ENCODE measurements around the gene SIK2.

Gene SIK2

DNA sequence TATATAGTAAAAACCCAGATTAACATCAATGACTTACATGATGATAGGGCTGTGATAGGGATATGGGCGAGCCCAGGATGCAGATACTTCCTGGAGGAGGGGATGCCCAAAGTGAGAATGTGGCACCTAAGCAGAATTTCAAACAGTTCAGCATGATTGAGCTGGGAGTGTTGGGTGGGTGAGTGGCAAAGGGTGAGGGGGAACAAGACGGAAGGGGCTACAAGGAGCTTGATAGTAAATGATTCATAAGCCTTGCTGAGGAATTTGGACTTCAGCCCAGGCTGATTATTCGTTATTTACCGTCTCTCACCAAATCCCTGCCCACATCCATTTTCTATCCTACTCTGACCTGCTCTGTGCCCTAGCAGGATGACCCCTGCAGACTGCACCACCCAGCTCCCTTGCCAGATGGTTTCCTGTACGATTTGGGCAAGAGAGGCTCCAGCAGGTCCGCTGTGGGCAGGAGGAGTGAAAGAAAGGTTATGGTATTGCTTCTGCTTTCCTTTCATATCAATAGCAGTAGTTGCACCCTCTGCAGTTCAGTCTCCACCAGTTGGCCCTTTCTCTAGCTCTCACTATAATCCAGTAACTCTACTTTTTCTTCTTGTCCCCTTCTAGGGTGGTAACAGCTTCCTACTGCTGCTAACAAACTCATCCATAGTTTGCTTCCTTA lies 30.3 kb upstream of the SIK2 start:
- TF ChIP-seq, protein P1, sequence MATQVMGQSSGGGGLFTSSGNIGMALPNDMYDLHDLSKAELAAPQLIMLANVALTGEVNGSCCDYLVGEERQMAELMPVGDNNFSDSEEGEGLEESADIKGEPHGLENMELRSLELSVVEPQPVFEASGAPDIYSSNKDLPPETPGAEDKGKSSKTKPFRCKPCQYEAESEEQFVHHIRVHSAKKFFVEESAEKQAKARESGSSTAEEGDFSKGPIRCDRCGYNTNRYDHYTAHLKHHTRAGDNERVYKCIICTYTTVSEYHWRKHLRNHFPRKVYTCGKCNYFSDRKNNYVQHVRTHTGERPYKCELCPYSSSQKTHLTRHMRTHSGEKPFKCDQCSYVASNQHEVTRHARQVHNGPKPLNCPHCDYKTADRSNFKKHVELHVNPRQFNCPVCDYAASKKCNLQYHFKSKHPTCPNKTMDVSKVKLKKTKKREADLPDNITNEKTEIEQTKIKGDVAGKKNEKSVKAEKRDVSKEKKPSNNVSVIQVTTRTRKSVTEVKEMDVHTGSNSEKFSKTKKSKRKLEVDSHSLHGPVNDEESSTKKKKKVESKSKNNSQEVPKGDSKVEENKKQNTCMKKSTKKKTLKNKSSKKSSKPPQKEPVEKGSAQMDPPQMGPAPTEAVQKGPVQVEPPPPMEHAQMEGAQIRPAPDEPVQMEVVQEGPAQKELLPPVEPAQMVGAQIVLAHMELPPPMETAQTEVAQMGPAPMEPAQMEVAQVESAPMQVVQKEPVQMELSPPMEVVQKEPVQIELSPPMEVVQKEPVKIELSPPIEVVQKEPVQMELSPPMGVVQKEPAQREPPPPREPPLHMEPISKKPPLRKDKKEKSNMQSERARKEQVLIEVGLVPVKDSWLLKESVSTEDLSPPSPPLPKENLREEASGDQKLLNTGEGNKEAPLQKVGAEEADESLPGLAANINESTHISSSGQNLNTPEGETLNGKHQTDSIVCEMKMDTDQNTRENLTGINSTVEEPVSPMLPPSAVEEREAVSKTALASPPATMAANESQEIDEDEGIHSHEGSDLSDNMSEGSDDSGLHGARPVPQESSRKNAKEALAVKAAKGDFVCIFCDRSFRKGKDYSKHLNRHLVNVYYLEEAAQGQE (IDR thresholded peaks at IDR 0.05; ENCODE audit: low read depth): no peak
- TF ChIP-seq ZBTB7A (IDR thresholded peaks at IDR 0.05; ENCODE audit: low read depth) (no peak), FOXM1 (IDR thresholded peaks at IDR 0.05; ENCODE audit: borderline replicate concordance, low read depth) (no peak), TCF12 (IDR thresholded peaks at IDR 0.05; ENCODE audit: low read depth) (no peak), EGR1 (IDR thresholded peaks at IDR 0.05) (no peak), EP300 (IDR thresholded peaks at IDR 0.05; ENCODE audit: borderline replicate concordance) (no peak), YY1 (IDR thresholded peaks at IDR 0.05; ENCODE audit: low read depth) (no peak), CEBPB (IDR thresholded peaks at IDR 0.05) (no peak), TEAD4 (IDR thresholded peaks at IDR 0.05) (no peak), RAD21 (IDR thresholded peaks at IDR 0.05; ENCODE audit: low read depth) (no peak), NFIC (IDR thresholded peaks at IDR 0.05) (no peak)
- TF ChIP-seq, protein P2, sequence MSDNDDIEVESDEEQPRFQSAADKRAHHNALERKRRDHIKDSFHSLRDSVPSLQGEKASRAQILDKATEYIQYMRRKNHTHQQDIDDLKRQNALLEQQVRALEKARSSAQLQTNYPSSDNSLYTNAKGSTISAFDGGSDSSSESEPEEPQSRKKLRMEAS (IDR thresholded peaks at IDR 0.05): no peak
- TF ChIP-seq, protein P3, sequence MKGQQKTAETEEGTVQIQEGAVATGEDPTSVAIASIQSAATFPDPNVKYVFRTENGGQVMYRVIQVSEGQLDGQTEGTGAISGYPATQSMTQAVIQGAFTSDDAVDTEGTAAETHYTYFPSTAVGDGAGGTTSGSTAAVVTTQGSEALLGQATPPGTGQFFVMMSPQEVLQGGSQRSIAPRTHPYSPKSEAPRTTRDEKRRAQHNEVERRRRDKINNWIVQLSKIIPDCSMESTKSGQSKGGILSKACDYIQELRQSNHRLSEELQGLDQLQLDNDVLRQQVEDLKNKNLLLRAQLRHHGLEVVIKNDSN (IDR thresholded peaks at IDR 0.05): no peak

DNA sequence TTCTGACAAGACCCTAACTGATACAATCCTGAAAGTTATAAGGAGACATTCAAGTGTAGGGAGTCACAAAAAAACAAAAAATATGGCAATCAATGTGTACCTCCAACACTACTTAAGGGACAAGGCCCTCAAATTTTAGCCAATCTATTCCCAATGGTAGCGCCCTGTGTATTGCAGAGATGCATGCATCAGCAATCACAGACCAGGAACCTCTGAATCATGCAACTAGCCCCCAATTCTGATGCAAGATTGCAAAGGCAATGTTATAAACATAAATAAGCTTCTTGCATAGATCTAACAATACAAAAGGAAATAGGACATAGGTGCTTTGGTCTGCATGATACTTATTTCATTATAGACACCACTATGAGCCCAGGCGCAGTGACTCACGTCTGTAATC lies 29.7 kb upstream of the SIK2 start:
- no peak for TF ChIP-seq ZBTB7A (IDR thresholded peaks at IDR 0.05; ENCODE audit: low read depth)
- no peak for TF ChIP-seq NFIC (IDR thresholded peaks at IDR 0.05)
- no peak for TF ChIP-seq EGR1 (IDR thresholded peaks at IDR 0.05)
- TF ChIP-seq, protein P3 (IDR thresholded peaks at IDR 0.05): no peak
- TF ChIP-seq RAD21 (IDR thresholded peaks at IDR 0.05; ENCODE audit: low read depth): no peak
- TF ChIP-seq, protein P2 (IDR thresholded peaks at IDR 0.05): no peak
- no peak for TF ChIP-seq TAF1 (IDR thresholded peaks at IDR 0.05; ENCODE audit: low read depth)
- no peak for TF ChIP-seq CREB1 (IDR thresholded peaks at IDR 0.05; ENCODE audit: low read depth)
- TF ChIP-seq, protein P1 (IDR thresholded peaks at IDR 0.05; ENCODE audit: low read depth): no peak
- no peak for TF ChIP-seq CEBPB (IDR thresholded peaks at IDR 0.05)

DNA sequence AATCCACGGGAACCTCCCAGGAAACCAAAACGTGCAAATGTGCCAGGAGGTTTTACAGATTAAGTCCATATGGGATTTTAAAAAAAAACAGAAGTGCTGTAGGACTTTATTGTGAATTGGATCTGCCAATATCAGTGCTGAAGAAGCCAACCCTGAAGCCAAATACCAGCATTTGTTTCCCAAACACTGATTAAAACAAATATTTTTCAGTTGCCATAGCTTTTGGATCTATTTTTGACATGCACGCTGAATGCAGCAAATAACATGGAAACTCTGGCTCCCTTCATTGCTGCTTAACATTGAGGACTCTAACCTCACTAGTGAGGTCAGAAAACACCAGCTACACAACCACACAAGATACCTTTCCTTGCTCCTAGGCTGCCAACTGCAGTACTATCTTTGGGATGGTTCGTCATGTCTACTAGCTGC lies 28.4 kb upstream of the SIK2 start:
- TF ChIP-seq TAF1 (IDR thresholded peaks at IDR 0.05; ENCODE audit: low read depth) (no peak), EP300 (IDR thresholded peaks at IDR 0.05; ENCODE audit: borderline replicate concordance) (no peak), ZBTB7A (IDR thresholded peaks at IDR 0.05; ENCODE audit: low read depth) (no peak), YY1 (IDR thresholded peaks at IDR 0.05; ENCODE audit: low read depth) (no peak), FOXM1 (IDR thresholded peaks at IDR 0.05; ENCODE audit: borderline replicate concordance, low read depth) (no peak), NFIC (IDR thresholded peaks at IDR 0.05) (no peak), TEAD4 (IDR thresholded peaks at IDR 0.05) (no peak), RAD21 (IDR thresholded peaks at IDR 0.05; ENCODE audit: low read depth) (no peak), CEBPB (IDR thresholded peaks at IDR 0.05) (no peak)
- TF ChIP-seq, protein P1 (IDR thresholded peaks at IDR 0.05; ENCODE audit: low read depth): no peak
- TF ChIP-seq, protein P3 (IDR thresholded peaks at IDR 0.05): no peak

Measured in Ishikawa (cell line).